GM12878 (cell line): ENCODE measurements around the gene BCL2L13. TPM values are rescaled to one million over a fixed set of nuclear protein-coding genes. Genes with fewer than 3 reads are reported as not detected.

Experiments used
- ASH2L ChIP-seq: fragments of 300-600, 200-600 bp; sonication (generic); IDR thresholded peaks from 2 replicates; pipeline ENCODE4 v1.6.1; 2017; ENCODE audit warnings: low read depth, mild to moderate bottlenecking, borderline replicate concordance
- CREB1 ChIP-seq: IDR thresholded peaks from 2 replicates; pipeline ENCODE4 v1.6.1; 2012; ENCODE audit warnings: low read depth, mild to moderate bottlenecking, inconsistent platforms
- CREM ChIP-seq: IDR thresholded peaks from 2 replicates; pipeline ENCODE4 v1.6.1; 2014; ENCODE audit warnings: antibody characterized with exemption, low read depth
- CTCF ChIP-seq, 3 experiments: IDR thresholded peaks in 2 of 3; conservative IDR thresholded peaks in 1 of 3; 2 replicates each; pipeline ENCODE4 v1.5.1; 2011; ENCODE audit warnings: low read depth in 3 of 3, low read length in 3 of 3, mild to moderate bottlenecking in 3 of 3, control low read depth in 2 of 3, moderate library complexity in 2 of 3, inconsistent platforms in 1 of 3, mixed read lengths in 1 of 3; ENCODE audit not compliant: control insufficient read depth in 2 of 3, insufficient read depth in 1 of 3; ENCODE audit errors: extremely low read depth in 1 of 3
- E4F1 ChIP-seq: fragments of 450-650 bp; IDR thresholded peaks from 2 replicates; pipeline ENCODE4 v1.6.1; 2018; ENCODE audit warnings: borderline replicate concordance, mild to moderate bottlenecking; ENCODE audit not compliant: partially characterized antibody
- EED ChIP-seq: sonication (generic); IDR thresholded peaks from 2 replicates; pipeline ENCODE4 v1.6.1; 2016; ENCODE audit warnings: antibody characterized with exemption, low read depth
- ELK1 ChIP-seq: IDR thresholded peaks from 2 replicates; pipeline ENCODE4 v1.6.1; 2012; ENCODE audit warnings: low read depth, low read length, improper control_type of control experiment
- IRF4 ChIP-seq: IDR thresholded peaks from 2 replicates; pipeline ENCODE4 v1.6.1; 2011; ENCODE audit warnings: low read depth, low read length
- KDM1A ChIP-seq: fragments of 200-600 bp; sonication (generic); IDR thresholded peaks from 2 replicates; pipeline ENCODE4 v1.6.1; 2016; ENCODE audit warnings: borderline replicate concordance
- MXI1 ChIP-seq: fragments of 150-350 bp; IDR thresholded peaks from 2 replicates; pipeline ENCODE4 v1.6.1; 2011; ENCODE audit warnings: low read depth, mild to moderate bottlenecking, inconsistent platforms, low read length, improper control_type of control experiment
- MYB ChIP-seq: fragments of 150-350 bp; IDR thresholded peaks from 2 replicates; pipeline ENCODE4 v1.6.1; 2014; ENCODE audit warnings: mild to moderate bottlenecking, low read depth, low read length, borderline replicate concordance
- RFX5 ChIP-seq: IDR thresholded peaks from 2 replicates; pipeline ENCODE4 v1.6.1; 2011; ENCODE audit warnings: low read depth, low read length, improper control_type of control experiment
- RUNX3 ChIP-seq: IDR thresholded peaks from 2 replicates; pipeline ENCODE4 v1.6.1; 2012; ENCODE audit warnings: low read length, inconsistent platforms
- SIX5 ChIP-seq: IDR thresholded peaks from 2 replicates; pipeline ENCODE4 v1.6.1; 2011; ENCODE audit warnings: mild to moderate bottlenecking, low read depth, low read length, moderate library complexity; ENCODE audit not compliant: severe bottlenecking
- STAT3 ChIP-seq: IDR thresholded peaks from 2 replicates; pipeline ENCODE4 v1.6.1; 2011; ENCODE audit warnings: low read depth, low read length, improper control_type of control experiment
- YY1 ChIP-seq: IDR thresholded peaks from 2 replicates; pipeline ENCODE4 v1.6.1; 2011; ENCODE audit warnings: low read depth, mild to moderate bottlenecking, low read length
- ZNF622 ChIP-seq: fragments of 450-650 bp; IDR thresholded peaks from 2 replicates; pipeline ENCODE4 v1.6.1; 2017; ENCODE audit warnings: mild to moderate bottlenecking, inconsistent platforms
- ZNF687 ChIP-seq: fragments of 450-650 bp; IDR thresholded peaks from 2 replicates; pipeline ENCODE4 v1.6.1; 2017; ENCODE audit warnings: mild to moderate bottlenecking, moderate library complexity
- polyA plus RNA-seq, 11 experiments: library from polyadenylated mRNA; depleted of rRNA in 4 of 11; unstranded in 6 of 11; stranded (reverse) in 5 of 11; fragments of >200 nt; fragmentation: Nextera tagmentation in 4 of 11; fragmentation: Illumina TruSeq in 1 of 11; extraction: Ambion mirVana in 4 of 11; extraction: Trizol in 1 of 11; gene quantifications; 1 replicate in 1 of 11; 2 replicates in 10 of 11; pipeline versions ENCODE4 v1.2.1 to v1.2.3, GENCODE V29; 2011 to 2016; ENCODE audit warnings: inconsistent platforms in 2 of 11, missing spikeins in 2 of 11, low read depth in 1 of 11
- total RNA-seq, 4 experiments: library from RNA; depleted of rRNA in 3 of 4; stranded (reverse); fragments of >200 nt in 3 of 4; fragmentation: Illumina TruSeq in 1 of 4; extraction: Trizol in 1 of 4; gene quantifications; 2 replicates each; pipeline versions ENCODE4 v1.2.1 to v1.2.3, GENCODE V29; 2013 to 2021

The BCL2L13 gene
- total and polyA plus RNA-seq, 10 of the 15 experiments (the other 5 are each of a cell fraction or from before 2014, with no cell fraction given) = 18.6 to 30.6 (median 28.2) TPM

- peak; percentile 73; the same call in 1 of the 2 replicates for TF ChIP-seq CREB1
- 0 out of 2 replicates have a peak, but pooled peaks have one; percentile 40 for TF ChIP-seq MXI1
- TF ChIP-seq ASH2L = peak; percentile 75; the same call in 1 of the 2 replicates
- TF ChIP-seq CREM = peak; percentile 50
- TF ChIP-seq IRF4 = peak; percentile 17; the same call in 1 of the 2 replicates
- TF ChIP-seq ZNF622 = no peak
- TF ChIP-seq YY1 = no peak
- peak; percentile 45 for TF ChIP-seq RUNX3
- no peak for TF ChIP-seq CTCF (IDR thresholded peaks at IDR 0.05 in 2 of 3, conservative IDR thresholded peaks at IDR 0.05 in 1 of 3; ENCODE audit: control insufficient read depth in 2 of 3, extremely low read depth in 1 of 3, insufficient read depth in 1 of 3, low read depth in 3 of 3, low read length in 3 of 3)
- TF ChIP-seq ELK1 = peak; percentile 52; the same call in 1 of the 2 replicates
- peak; percentile 74 for TF ChIP-seq EED
- no peak for TF ChIP-seq SIX5
- peak; percentile 68 for TF ChIP-seq ZNF687
- TF ChIP-seq KDM1A = no peak
- no peak for TF ChIP-seq E4F1
- no peak for TF ChIP-seq STAT3
- TF ChIP-seq MYB = no peak
- no peak for TF ChIP-seq RFX5
Observed at GRCh38 chr22:17777005-17777716, 138.6 kb downstream of the BCL2L13 start (continued).
